Aorta (tissue), 5 donors: ENCODE results near the gene TSPAN18. TPM values are rescaled to one million over a fixed set of nuclear protein-coding genes. Genes with fewer than 3 reads are reported as not detected.

Source experiments
- ATAC-seq: fragments of 200-7000 bp; cut with Tn5 transposase; one replicate; pipeline ENCODE4 v1.9.1; 2022; ENCODE audit warnings: moderate library complexity; ENCODE audit not compliant: low FRiP score
- DNase-seq, 2 donors: peaks; one replicate each; pipeline ENCODE4 v3.0.0-alpha.2; 2020
- H3K27ac ChIP-seq, 2 donors: one replicate each; pipeline ENCODE4 v1.5.1; 2013; ENCODE audit warnings: low read length in 2 of 2, mild to moderate bottlenecking in 2 of 2, moderate library complexity in 2 of 2, control low read depth in 1 of 2, inconsistent platforms in 1 of 2, low read depth in 1 of 2
- H3K27me3 ChIP-seq, 2 donors: one replicate each; pipeline ENCODE4 v1.6.1; 2013; ENCODE audit warnings: control low read depth in 1 of 2, low read length in 1 of 2, mild to moderate bottlenecking in 1 of 2, moderate library complexity in 1 of 2; ENCODE audit not compliant: insufficient read depth in 2 of 2, control insufficient read depth in 1 of 2
- H3K36me3 ChIP-seq, 2 donors: one replicate each; pipeline ENCODE4 v1.6.1; 2013; ENCODE audit warnings: control low read depth in 1 of 2, low read length in 1 of 2, mild to moderate bottlenecking in 1 of 2; ENCODE audit not compliant: insufficient read depth in 2 of 2, control insufficient read depth in 1 of 2
- H3K4me1 ChIP-seq, 2 donors: one replicate each; pipeline ENCODE4 v1.6.1; 2013; ENCODE audit warnings: low read length in 2 of 2, control low read depth in 1 of 2, mild to moderate bottlenecking in 1 of 2, moderate library complexity in 1 of 2; ENCODE audit not compliant: insufficient read depth in 2 of 2, control insufficient read depth in 1 of 2
- H3K4me3 ChIP-seq, 2 donors: one replicate each; pipeline ENCODE4 v1.5.1; 2013; ENCODE audit warnings: low read length in 2 of 2, control low read depth in 1 of 2, mild to moderate bottlenecking in 1 of 2
- H3K9me3 ChIP-seq: one replicate; pipeline ENCODE4 v1.6.1; 2013; ENCODE audit warnings: mild to moderate bottlenecking, low read length; ENCODE audit not compliant: control insufficient read depth
- WGBS, 2 donors: extraction: QIAGEN DNeasy Blood & Tissue Kit; methylation state at CpG; one replicate each; pipeline ENCODE4 v1.1.7; 2013; 5-methylcytosine and 5-hydroxymethylcytosine counted together
- intact Hi-C, 2 donors: fragments of 100-400 bp; cut with DNase I; formaldehyde crosslinking; loops; one replicate each; pipeline versions ENCODE4 v1.14.2 to v1.15.0; 2022
- polyA plus RNA-seq, 2 donors: library from polyadenylated mRNA; stranded (reverse); fragments of 200-250 nt; gene quantifications; one replicate each; pipeline ENCODE4 v1.2.3, GENCODE V29; 2013
- total RNA-seq, 2 donors: library from RNA; stranded (reverse); fragmentation: NEBNext Ultra II Directional; extraction: Animal tissue kit (Norgen Biotek cat#: 25700); gene quantifications; one replicate each; pipeline ENCODE4 v1.2.1, GENCODE V29; 2021
- donor health status: healthy with polysubstance abuse.
- donor health status: Bipolar disorder and iron deficiency.
- donor health status: DM: no; HTN: no; CAD: no.
- donor health status: DM: no; HTN: no; CAD: no.
- donor health status: DM: yes; HTN: yes; CAD: no.

TSPAN18 gene
- total and polyA plus RNA-seq, 4 donors: 1.0 to 44.9 (median 18.0) TPM

DNA sequence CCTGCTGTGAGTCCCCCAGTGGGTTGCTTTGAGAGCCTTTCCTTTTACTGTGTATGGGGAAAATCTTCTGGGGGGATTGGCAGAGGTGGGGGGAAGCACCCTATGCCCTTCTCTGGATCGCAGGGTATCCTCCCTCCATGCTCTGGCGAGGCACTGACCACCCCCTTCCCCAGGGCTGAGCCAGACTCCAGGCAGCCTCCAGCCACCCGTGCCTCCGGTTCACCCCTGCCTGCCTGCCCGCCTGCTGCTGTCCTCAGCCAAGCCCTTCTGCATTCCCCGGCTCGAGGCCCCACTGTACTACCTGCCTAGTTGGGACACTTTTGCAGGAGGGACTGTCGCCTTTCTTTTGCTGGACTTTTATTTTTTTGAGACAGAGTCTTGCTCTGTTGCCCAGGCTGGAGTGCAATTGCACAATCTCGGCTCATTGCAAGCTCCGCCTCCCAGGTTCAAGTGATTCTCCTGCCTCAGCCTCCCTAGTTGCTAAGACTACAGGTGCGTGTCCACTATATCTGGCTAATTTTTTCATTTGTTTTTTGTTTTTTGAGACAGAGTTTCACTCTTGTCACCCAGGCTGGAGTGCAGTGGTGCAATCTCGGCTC lies 247.7 kb downstream of the TSPAN18 start:
- 89 to 91% methylated on average over 12 of the region's 12 CpGs for WGBS, 2 donors
- no peaks in the 10 kb centered on the region for H3K4me1 ChIP-seq

DNA sequence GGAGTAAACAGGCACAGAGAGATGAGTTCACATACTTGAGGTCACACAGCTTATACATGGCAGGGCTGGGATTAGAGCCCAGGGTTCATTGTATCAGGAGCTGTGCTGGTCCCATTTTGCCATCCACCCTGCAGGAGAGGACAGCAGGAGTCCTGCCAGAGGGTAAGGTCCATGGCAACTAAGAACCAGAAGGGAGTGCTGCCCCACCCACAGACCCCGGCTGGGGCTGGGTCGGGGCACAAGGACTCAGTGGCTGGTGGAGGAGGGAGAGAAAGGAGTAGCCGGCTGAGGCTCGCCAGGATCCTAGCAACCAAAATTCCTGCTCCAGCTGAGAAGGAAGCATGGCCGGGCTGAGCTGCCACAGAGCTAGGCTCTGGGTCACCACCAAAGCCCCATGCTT lies 249.8 kb downstream of the TSPAN18 start:
- Histone ChIP-seq H3K4me1 (no peaks in the 10 kb centered on the region), H3K27me3 (no peaks in the 10 kb centered on the region), H3K9me3 (peaks cover 1% of the 10 kb centered on the region), H3K4me3 (no peak overlapping the region), H3K27ac (no peak overlapping the region), H3K36me3 (no peaks in the 10 kb centered on the region)
- 52 to 60% methylated on average over 5 of the region's 5 CpGs for WGBS, 2 donors
- DNase-seq (peak in 1 of 2 donors; percentile 26), ATAC-seq (no peak)
- intact Hi-C loops: no loop called here

More for the DNA sequence above, 247.7 kb downstream of the TSPAN18 start:
- Histone ChIP-seq H3K9me3 (no peaks in the 10 kb centered on the region), H3K27ac (no peak overlapping the region), H3K36me3 (no peaks in the 10 kb centered on the region), H3K4me3 (no peak overlapping the region), H3K27me3 (no peaks in the 10 kb centered on the region)
- intact Hi-C loops: no loop called here
- ATAC-seq: no peak
- DNase-seq: peak in 1 of 2 donors; percentile 15

DNA sequence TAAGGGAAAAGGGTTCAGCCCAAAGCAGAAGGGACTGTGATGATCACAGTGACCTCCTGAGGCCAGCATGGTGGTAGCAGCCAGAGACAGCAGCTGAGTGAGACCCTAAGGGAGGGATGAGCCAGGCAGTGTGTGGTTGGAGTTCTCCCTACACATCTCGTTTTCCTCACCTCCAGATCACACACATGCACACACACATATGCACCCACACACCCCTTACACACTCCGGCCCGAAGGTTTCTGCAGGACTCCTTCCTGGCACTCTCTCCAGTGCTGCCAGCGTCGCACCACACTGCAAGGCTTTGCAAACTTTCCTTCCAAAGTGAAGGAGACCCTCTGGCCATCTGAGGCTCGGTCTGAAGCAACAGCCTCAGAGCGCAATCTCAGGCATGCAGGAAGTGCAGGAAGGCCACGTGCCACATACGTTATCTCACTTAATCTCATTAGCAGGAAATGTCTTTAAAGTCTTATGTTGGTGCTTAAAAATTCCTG lies 250.8 kb downstream of the TSPAN18 start:
- H3K4me3 ChIP-seq: no peak overlapping the region
- DNase-seq (no peak), ATAC-seq (no peak)
- 13% methylated on average over 9 of the region's 9 CpGs for WGBS, 2 donors
- intact Hi-C loops: no loop called here
- H3K36me3 ChIP-seq: no peaks in the 10 kb centered on the region
- H3K9me3 ChIP-seq: peaks cover 2% of the 10 kb centered on the region
- H3K27ac ChIP-seq: no peak overlapping the region
- no peaks in the 10 kb centered on the region for H3K4me1 ChIP-seq
- no peaks in the 10 kb centered on the region for H3K27me3 ChIP-seq

DNA sequence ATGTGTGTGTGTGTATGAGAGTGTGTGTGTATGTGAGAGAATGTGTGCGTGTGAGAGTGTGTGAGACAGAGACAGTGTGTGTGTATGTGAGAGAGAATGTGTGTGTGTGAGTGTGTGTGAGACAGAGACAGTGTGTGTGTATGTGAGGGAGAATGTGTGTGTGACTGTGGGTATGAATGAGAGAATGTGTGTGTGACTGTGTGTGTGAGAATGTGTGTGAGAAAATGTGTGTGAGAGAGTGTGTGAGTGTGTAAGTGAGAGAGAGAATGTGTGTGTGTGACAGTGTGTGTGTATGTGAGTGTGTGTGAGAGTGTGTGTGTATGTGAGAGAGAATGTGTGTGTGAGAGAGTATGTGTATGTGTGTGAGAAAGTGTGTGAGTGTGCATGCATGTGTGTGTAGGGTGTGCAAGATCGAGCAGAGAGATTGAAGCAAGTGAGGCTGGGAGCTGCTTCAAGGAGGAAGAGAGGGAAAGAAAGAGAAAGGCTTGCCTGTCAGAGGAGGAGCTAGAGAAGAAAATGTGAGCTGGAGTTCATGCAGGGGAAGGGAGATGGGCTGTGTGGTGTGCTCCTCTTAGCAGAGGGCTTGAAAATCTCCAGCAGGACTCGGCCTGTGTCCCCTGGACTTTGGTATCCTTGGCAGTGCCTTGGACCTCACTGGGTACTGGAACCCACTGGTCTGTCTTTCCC lies 251.7 kb downstream of the TSPAN18 start:
- ATAC-seq (no peak), DNase-seq (peak in 1 of 2 donors; percentile 21)
- 68 to 76% methylated on average over 3 of the region's 3 CpGs for WGBS, 2 donors
- H3K4me3 ChIP-seq: no peak overlapping the region
- H3K27me3 ChIP-seq: no peaks in the 10 kb centered on the region
- no peaks in the 10 kb centered on the region for H3K4me1 ChIP-seq
- H3K9me3 ChIP-seq: peaks cover 2% of the 10 kb centered on the region
- no peaks in the 10 kb centered on the region for H3K36me3 ChIP-seq
- no peak overlapping the region for H3K27ac ChIP-seq
- intact Hi-C loops: no loop called here

GRCh38 chr11:44978961-44979331 lies 252.2 kb downstream of the TSPAN18 start:
- Histone ChIP-seq H3K4me1 (no peaks in the 10 kb centered on the region), H3K4me3 (no peak overlapping the region), H3K36me3 (no peaks in the 10 kb centered on the region), H3K9me3 (peaks cover 2% of the 10 kb centered on the region), H3K27me3 (no peaks in the 10 kb centered on the region), H3K27ac (no peak overlapping the region)
- intact Hi-C loops: no loop called here
- WGBS, 2 donors: 91 to 100% methylated on average over 1 of the region's 1 CpG
- no peak for ATAC-seq
- no peak for DNase-seq

DNA sequence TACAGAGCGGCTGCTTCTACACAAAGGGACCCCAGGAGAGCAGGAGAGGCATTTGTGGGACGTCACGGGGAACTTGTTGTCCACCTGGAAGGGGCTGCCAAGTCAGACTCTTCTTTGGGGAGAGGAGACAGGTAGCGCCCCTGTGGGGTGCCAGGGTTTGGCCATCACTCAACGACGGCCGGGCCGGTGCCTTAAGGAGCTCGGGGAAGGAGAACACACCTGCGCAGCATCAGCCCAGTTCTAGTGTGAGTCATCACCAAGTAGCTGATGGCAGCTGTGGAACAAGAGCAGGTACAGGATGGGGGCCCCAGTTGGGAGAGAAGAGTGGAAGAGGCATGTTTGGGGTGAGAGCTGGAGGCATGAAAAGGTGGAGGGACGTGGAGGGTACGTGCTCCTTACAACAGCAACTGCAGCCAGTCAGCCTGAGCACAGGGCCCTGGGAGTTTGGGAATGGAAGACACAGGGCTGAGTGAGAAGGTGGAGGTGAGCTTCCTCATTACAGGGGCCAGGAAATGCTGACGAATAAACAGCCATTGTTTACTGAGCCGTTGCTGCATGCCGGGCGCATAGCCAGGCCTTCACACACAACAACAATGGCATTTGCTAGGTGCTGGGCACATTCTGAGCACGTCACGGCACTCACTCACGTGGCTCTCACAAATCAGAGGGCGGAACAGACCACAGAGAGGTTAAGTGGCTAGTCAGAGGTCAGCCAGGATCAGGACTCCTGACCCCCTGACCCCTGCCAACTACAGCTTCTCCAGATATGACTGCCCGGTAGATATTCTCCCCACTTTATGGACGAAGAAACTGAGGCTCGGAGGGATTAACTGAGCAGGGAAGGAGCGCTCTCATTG lies 253.0 kb downstream of the TSPAN18 start:
- no peak for ATAC-seq
- H3K27me3 ChIP-seq: no peaks in the 10 kb centered on the region
- peak in 1 of 2 donors; percentile 46 for DNase-seq
- H3K27ac ChIP-seq: no peak overlapping the region
- H3K36me3 ChIP-seq: no peaks in the 10 kb centered on the region
- intact Hi-C loops: no loop called here
- H3K4me1 ChIP-seq: no peaks in the 10 kb centered on the region
- WGBS, 2 donors: 91% methylated on average over 24 of the region's 24 CpGs
- H3K9me3 ChIP-seq: peaks cover 2% of the 10 kb centered on the region
- H3K4me3 ChIP-seq: no peak overlapping the region

- intact Hi-C loops: no loop called here
- no peak overlapping the region for H3K27ac ChIP-seq
- H3K4me1 ChIP-seq: no peaks in the 10 kb centered on the region
- peaks cover 2% of the 10 kb centered on the region for H3K9me3 ChIP-seq
- WGBS, 2 donors: 88 to 93% methylated on average over 15 of the region's 15 CpGs
- peak in 1 of 2 donors; percentile 50 for DNase-seq
- ATAC-seq: no peak
- no peaks in the 10 kb centered on the region for H3K36me3 ChIP-seq
- no peaks in the 10 kb centered on the region for H3K27me3 ChIP-seq
- no peak overlapping the region for H3K4me3 ChIP-seq
These were observed 254.0 kb downstream of the TSPAN18 start for GRCh38 chr11:44980533-44981427.
